IPS-20b (cell line): ENCODE data around the gene UBXN4.

Experiments
- H3K27ac ChIP-seq: one replicate; pipeline ENCODE4 v1.5.1; 2013; ENCODE audit warnings: low read length
- H3K27me3 ChIP-seq: 2 replicates; pipeline ENCODE4 v1.6.1; 2013; ENCODE audit warnings: mild to moderate bottlenecking, low read length, inconsistent platforms; ENCODE audit not compliant: insufficient read depth
- H3K36me3 ChIP-seq: 2 replicates; pipeline ENCODE4 v1.6.1; 2013; ENCODE audit warnings: low read depth, mild to moderate bottlenecking, inconsistent platforms, low read length, moderate library complexity; ENCODE audit not compliant: insufficient read depth
- H3K4me1 ChIP-seq: 2 replicates; pipeline ENCODE4 v1.6.1; 2013; ENCODE audit warnings: mild to moderate bottlenecking, control low read depth, inconsistent platforms, low read length, moderate library complexity; ENCODE audit not compliant: insufficient read depth
- H3K4me3 ChIP-seq: 2 replicates; pipeline ENCODE4 v1.5.1; 2013; ENCODE audit warnings: mild to moderate bottlenecking, low read length, inconsistent platforms
- H3K9ac ChIP-seq: 2 replicates; pipeline ENCODE4 v1.6.1; 2013; ENCODE audit warnings: low read depth, mild to moderate bottlenecking, inconsistent platforms, low read length, moderate library complexity
- H3K9me3 ChIP-seq: 2 replicates; pipeline ENCODE4 v1.6.1; 2013; ENCODE audit warnings: mild to moderate bottlenecking, low read depth, low read length, inconsistent platforms; ENCODE audit not compliant: insufficient read depth

UBXN4 gene

GRCh38 chr2:135768863-135769262, 27.2 kb downstream of the UBXN4 start:
- H3K9ac ChIP-seq, result no peak overlapping the region
- no peaks in the 10 kb centered on the region for H3K4me1 ChIP-seq
- H3K36me3 ChIP-seq, result peaks cover 89% of the 10 kb centered on the region
- no peaks in the 10 kb centered on the region for H3K27me3 ChIP-seq
- H3K4me3 ChIP-seq, result no peak overlapping the region
- no peaks in the 10 kb centered on the region for H3K9me3 ChIP-seq
- H3K27ac ChIP-seq, result no peak overlapping the region

GRCh38 chr2:135773319-135773718, 31.7 kb downstream of the UBXN4 start:
- no peaks in the 10 kb centered on the region for H3K27me3 ChIP-seq
- H3K36me3 ChIP-seq, result peaks cover 91% of the 10 kb centered on the region
- H3K9ac ChIP-seq, result no peak overlapping the region
- no peak overlapping the region for H3K4me3 ChIP-seq
- H3K9me3 ChIP-seq, result no peaks in the 10 kb centered on the region
- H3K4me1 ChIP-seq, result no peaks in the 10 kb centered on the region
- H3K27ac ChIP-seq, result no peak overlapping the region

GRCh38 chr2:135773917-135774316, 32.3 kb downstream of the UBXN4 start:
- peaks cover 94% of the 10 kb centered on the region for H3K36me3 ChIP-seq
- H3K9me3 ChIP-seq, result no peaks in the 10 kb centered on the region

GRCh38 chr2:135775420-135775819, 33.8 kb downstream of the UBXN4 start:
- Histone ChIP-seq H3K9me3 (no peaks in the 10 kb centered on the region), H3K27me3 (no peaks in the 10 kb centered on the region), H3K27ac (no peak overlapping the region), H3K4me3 (no peak overlapping the region), H3K4me1 (no peaks in the 10 kb centered on the region), H3K9ac (no peak overlapping the region), H3K36me3 (peaks cover 92% of the 10 kb centered on the region)

More at GRCh38 chr2:135773917-135774316, 32.3 kb downstream of the UBXN4 start:
- no peaks in the 10 kb centered on the region for H3K27me3 ChIP-seq
- H3K4me3 ChIP-seq, result no peak overlapping the region
- no peak overlapping the region for H3K27ac ChIP-seq
- no peak overlapping the region for H3K9ac ChIP-seq
- no peaks in the 10 kb centered on the region for H3K4me1 ChIP-seq

GRCh38 chr2:135776367-135776766, 34.7 kb downstream of the UBXN4 start:
- peaks cover 92% of the 10 kb centered on the region for H3K36me3 ChIP-seq
- H3K4me3 ChIP-seq, result no peak overlapping the region
- no peak overlapping the region for H3K27ac ChIP-seq
- H3K4me1 ChIP-seq, result no peaks in the 10 kb centered on the region
- H3K27me3 ChIP-seq, result no peaks in the 10 kb centered on the region
- H3K9me3 ChIP-seq, result no peaks in the 10 kb centered on the region
- H3K9ac ChIP-seq, result no peak overlapping the region

- Histone ChIP-seq H3K36me3 (peaks cover 81% of the 10 kb centered on the region), H3K9me3 (no peaks in the 10 kb centered on the region), H3K27ac (no peak overlapping the region), H3K9ac (no peak overlapping the region), H3K4me3 (no peak overlapping the region), H3K27me3 (no peaks in the 10 kb centered on the region), H3K4me1 (no peaks in the 10 kb centered on the region)
Observed at GRCh38 chr2:135782231-135782630, 40.6 kb downstream of the UBXN4 start.

GRCh38 chr2:135783439-135783838, 41.8 kb downstream of the UBXN4 start:
- peaks cover 73% of the 10 kb centered on the region for H3K36me3 ChIP-seq
- H3K9ac ChIP-seq, result no peak overlapping the region
- H3K27me3 ChIP-seq, result no peaks in the 10 kb centered on the region
- H3K4me3 ChIP-seq, result no peak overlapping the region
- no peaks in the 10 kb centered on the region for H3K9me3 ChIP-seq
- no peaks in the 10 kb centered on the region for H3K4me1 ChIP-seq
- no peak overlapping the region for H3K27ac ChIP-seq

- Histone ChIP-seq H3K9ac (no peak overlapping the region), H3K4me1 (no peaks in the 10 kb centered on the region), H3K4me3 (no peak overlapping the region), H3K9me3 (no peaks in the 10 kb centered on the region), H3K27me3 (no peaks in the 10 kb centered on the region), H3K36me3 (peaks cover 59% of the 10 kb centered on the region), H3K27ac (no peak overlapping the region)
Observed at GRCh38 chr2:135785032-135785431, 43.4 kb downstream of the UBXN4 start.

GRCh38 chr2:135786823-135787222, 45.2 kb downstream of the UBXN4 start:
- no peak overlapping the region for H3K27ac ChIP-seq

GRCh38 chr2:135790423-135790822, 48.8 kb downstream of the UBXN4 start:
- Histone ChIP-seq H3K9ac (no peak overlapping the region), H3K36me3 (peaks cover 5% of the 10 kb centered on the region), H3K27me3 (no peaks in the 10 kb centered on the region), H3K4me3 (no peak overlapping the region), H3K4me1 (no peaks in the 10 kb centered on the region), H3K27ac (no peak overlapping the region), H3K9me3 (no peaks in the 10 kb centered on the region)

More at GRCh38 chr2:135786823-135787222, 45.2 kb downstream of the UBXN4 start:
- Histone ChIP-seq H3K9me3 (no peaks in the 10 kb centered on the region), H3K27me3 (no peaks in the 10 kb centered on the region), H3K9ac (no peak overlapping the region), H3K36me3 (peaks cover 41% of the 10 kb centered on the region), H3K4me1 (no peaks in the 10 kb centered on the region), H3K4me3 (no peak overlapping the region)

- Histone ChIP-seq H3K4me1 (no peaks in the 10 kb centered on the region), H3K27me3 (no peaks in the 10 kb centered on the region), H3K9me3 (no peaks in the 10 kb centered on the region), H3K9ac (no peak overlapping the region), H3K27ac (no peak overlapping the region), H3K4me3 (no peak overlapping the region), H3K36me3 (no peaks in the 10 kb centered on the region)
Observed at GRCh38 chr2:135791418-135792190, 49.9 kb downstream of the UBXN4 start.

GRCh38 chr2:135792401-135793150, 50.9 kb downstream of the UBXN4 start:
- Histone ChIP-seq H3K9me3 (no peaks in the 10 kb centered on the region), H3K27me3 (no peaks in the 10 kb centered on the region), H3K4me1 (no peaks in the 10 kb centered on the region), H3K9ac (no peak overlapping the region), H3K36me3 (no peaks in the 10 kb centered on the region), H3K27ac (no peak overlapping the region), H3K4me3 (no peak overlapping the region)
